NT2/D1 (cell line): ENCODE measurements around the gene VIPR1.

Source experiments
- YY1 ChIP-seq: IDR thresholded peaks from 2 replicates; pipeline ENCODE4 v1.6.1; 2011; ENCODE audit not compliant: insufficient read length, insufficient read depth
- ZNF274 ChIP-seq: IDR thresholded peaks from 2 replicates; pipeline ENCODE4 v1.6.1; 2011; ENCODE audit warnings: mild to moderate bottlenecking, low read depth, low read length

GRCh38 chr3:42507761-42508335 is 5.4 kb downstream of the VIPR1 start:
- no peak for TF ChIP-seq YY1
- TF ChIP-seq ZNF274 = no peak
